Karpas-422 (cell line): ENCODE results near the gene NUP93. TPM values are rescaled to one million over a fixed set of nuclear protein-coding genes. Genes with fewer than 3 reads are reported as not detected.

Source experiments
- DNase-seq: peaks from one replicate; pipeline ENCODE4 v3.0.0-alpha.2; 2015
- H2AFZ ChIP-seq: fragments of 200-600 bp; sonication (generic); 2 replicates; pipeline ENCODE4 v1.6.1; 2014; ENCODE audit warnings: antibody characterized with exemption, low read length, mixed read lengths
- H3K27ac ChIP-seq: fragments of 200-600 bp; sonication (generic); 2 replicates; pipeline ENCODE4 v1.5.1; 2014; ENCODE audit warnings: mild to moderate bottlenecking, low read length, moderate library complexity
- H3K27me3 ChIP-seq: fragments of 200-600 bp; sonication (generic); 2 replicates; pipeline ENCODE4 v1.6.1; 2014; ENCODE audit warnings: low read length, mixed read lengths
- H3K36me3 ChIP-seq: fragments of 200-600 bp; sonication (generic); 2 replicates; pipeline ENCODE4 v1.6.1; 2014; ENCODE audit warnings: low read length, mixed read lengths; ENCODE audit not compliant: insufficient read depth
- H3K4me1 ChIP-seq: fragments of 200-600 bp; sonication (generic); 2 replicates; pipeline ENCODE4 v1.6.1; 2014; ENCODE audit warnings: mild to moderate bottlenecking, low read length, mixed read lengths
- H3K4me2 ChIP-seq: fragments of 200-600 bp; sonication (generic); 2 replicates; pipeline ENCODE4 v1.6.1; 2014; ENCODE audit warnings: low read length, low read depth, mild to moderate bottlenecking; ENCODE audit not compliant: poor library complexity, severe bottlenecking
- H3K4me3 ChIP-seq: fragments of 200-600 bp; sonication (generic); 2 replicates; pipeline ENCODE4 v1.5.1; 2014; ENCODE audit warnings: mild to moderate bottlenecking, antibody characterized with exemption, low read length, mixed read lengths
- H3K79me2 ChIP-seq: fragments of 200-600 bp; sonication (generic); 2 replicates; pipeline ENCODE4 v1.6.1; 2014; ENCODE audit warnings: mild to moderate bottlenecking, low read length, mixed read lengths
- H3K9ac ChIP-seq: fragments of 200-600 bp; sonication (generic); 2 replicates; pipeline ENCODE4 v1.6.0; 2014; ENCODE audit warnings: low read length
- H3K9me2 ChIP-seq: fragments of 200-600 bp; sonication (generic), shearing (Covaris generic); replicated peaks from 2 replicates; pipeline ENCODE4 v1.6.0; 2014; ENCODE audit warnings: mild to moderate bottlenecking, low read length, moderate library complexity; ENCODE audit not compliant: insufficient read depth
- H3K9me3 ChIP-seq: fragments of 300-700, 200-600 bp; sonication (generic); 2 replicates; pipeline ENCODE4 v1.6.1; 2014; ENCODE audit warnings: low read length, mixed read lengths
- H4K20me1 ChIP-seq: fragments of 200-600 bp; sonication (generic); 2 replicates; pipeline ENCODE4 v1.6.1; 2014; ENCODE audit warnings: mild to moderate bottlenecking, antibody characterized with exemption, low read length, low read depth; ENCODE audit not compliant: insufficient read depth
- total RNA-seq: library from RNA; depleted of rRNA; stranded (reverse); fragments of >200 nt; shearing (Covaris generic); gene quantifications from 2 replicates; pipeline ENCODE4 v1.2.3, GENCODE V29; 2014; ENCODE audit warnings: low replicate concordance

NUP93 gene
- total RNA-seq, 1 experiment from 2014 or later, result 116 TPM

GRCh38 chr16:56767024-56767423 is 37.1 kb downstream of the NUP93 start:
- peaks cover 79% of the 10 kb centered on the region for H3K79me2 ChIP-seq
- no peak overlapping the region for H3K27ac ChIP-seq
- no peaks in the 10 kb centered on the region for H3K9me3 ChIP-seq
- H3K27me3 ChIP-seq, result no peaks in the 10 kb centered on the region
- no peak for DNase-seq
- peaks cover 8% of the 10 kb centered on the region; the same call in 1 of the 2 replicates for H3K36me3 ChIP-seq
- no peaks in the 10 kb centered on the region for H4K20me1 ChIP-seq
- H3K4me1 ChIP-seq, result peaks cover 7% of the 10 kb centered on the region; the same call in 1 of the 2 replicates
- H3K9ac ChIP-seq, result no peak overlapping the region
- H2AFZ ChIP-seq, result no peak overlapping the region
- no peak overlapping the region for H3K4me2 ChIP-seq
- H3K9me2 ChIP-seq, result no peaks in the 10 kb centered on the region
- no peak overlapping the region for H3K4me3 ChIP-seq

DNA sequence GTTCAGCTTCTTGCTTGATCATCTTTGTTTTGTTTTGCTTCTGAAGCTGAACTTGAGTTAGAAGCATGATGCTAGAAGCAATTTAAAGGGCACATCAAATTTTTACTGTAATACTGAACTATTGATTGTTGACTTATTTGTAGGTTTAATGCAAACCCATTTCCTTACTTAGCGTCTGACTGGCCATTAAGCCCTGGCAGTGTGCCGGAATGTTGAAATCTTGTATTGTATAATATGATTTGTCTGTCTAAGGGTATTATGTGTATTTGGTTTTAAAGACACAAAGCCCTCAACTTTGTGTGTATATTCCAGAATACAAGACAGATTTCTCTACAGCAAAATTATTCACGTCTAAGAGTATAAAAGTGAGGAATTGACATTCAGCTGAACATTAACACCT is 39.7 kb downstream of the NUP93 start:
- no peak overlapping the region for H3K27ac ChIP-seq

DNA sequence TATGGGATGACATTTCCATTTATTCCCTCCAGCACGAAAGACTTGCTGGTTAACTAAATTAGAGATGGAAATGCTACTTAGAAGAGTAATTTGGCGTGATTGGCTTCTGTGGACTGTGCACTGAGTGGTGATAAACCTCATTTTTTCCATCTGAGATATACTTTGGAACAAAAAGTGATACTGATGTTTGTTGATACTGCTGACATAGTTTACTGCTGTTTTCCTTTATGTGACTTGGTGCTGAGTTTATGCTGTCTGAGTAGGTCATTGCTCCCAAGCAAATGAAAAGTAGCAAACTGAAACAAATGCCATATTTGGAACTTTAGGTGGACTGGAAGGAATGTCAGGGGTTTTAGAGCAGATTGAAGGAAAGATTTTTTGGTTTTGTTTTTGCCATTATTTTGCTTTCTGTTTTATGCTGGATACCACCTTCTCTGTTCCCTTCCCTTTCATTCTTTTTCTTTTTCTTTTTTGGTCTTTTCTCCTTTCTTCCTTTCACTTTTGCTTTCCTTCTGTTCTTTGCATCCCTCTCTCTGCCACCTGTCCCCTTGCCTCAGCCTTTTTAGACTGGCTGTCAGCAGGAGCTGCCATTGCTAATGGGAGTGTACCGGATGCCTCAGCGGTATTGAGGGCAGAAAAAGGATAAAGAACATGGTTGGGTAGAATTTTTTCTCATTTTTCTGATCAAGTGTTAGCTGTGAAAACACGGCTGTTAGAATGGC is 41.8 kb downstream of the NUP93 start:
- DNase-seq, result no peak
- Histone ChIP-seq H3K9me2 (no peaks in the 10 kb centered on the region), H3K27ac (no peak overlapping the region), H3K79me2 (peaks cover 87% of the 10 kb centered on the region), H4K20me1 (no peaks in the 10 kb centered on the region), H3K4me3 (no peak overlapping the region), H3K36me3 (no peaks in the 10 kb centered on the region), H3K9me3 (no peaks in the 10 kb centered on the region), H3K9ac (no peak overlapping the region), H3K4me2 (no peak overlapping the region), H2AFZ (no peak overlapping the region), H3K4me1 (peaks cover 14% of the 10 kb centered on the region), H3K27me3 (no peaks in the 10 kb centered on the region)

More for the DNA sequence above, 39.7 kb downstream of the NUP93 start:
- Histone ChIP-seq H4K20me1 (no peaks in the 10 kb centered on the region), H3K9ac (no peak overlapping the region), H3K79me2 (peaks cover 88% of the 10 kb centered on the region), H3K9me3 (no peaks in the 10 kb centered on the region), H3K4me3 (no peak overlapping the region), H3K36me3 (no peaks in the 10 kb centered on the region), H3K9me2 (no peaks in the 10 kb centered on the region), H3K4me1 (peaks cover 7% of the 10 kb centered on the region; the same call in 1 of the 2 replicates), H3K27me3 (no peaks in the 10 kb centered on the region), H2AFZ (no peak overlapping the region), H3K4me2 (no peak overlapping the region)
- no peak for DNase-seq

GRCh38 chr16:56773532-56773931 is 43.6 kb downstream of the NUP93 start:
- Histone ChIP-seq H3K9ac (no peak overlapping the region), H4K20me1 (no peaks in the 10 kb centered on the region), H3K27me3 (no peaks in the 10 kb centered on the region), H3K36me3 (no peaks in the 10 kb centered on the region), H3K4me2 (no peak overlapping the region), H3K9me2 (no peaks in the 10 kb centered on the region), H3K79me2 (peaks cover 95% of the 10 kb centered on the region), H3K4me1 (peaks cover 29% of the 10 kb centered on the region), H2AFZ (no peak overlapping the region), H3K27ac (no peak overlapping the region), H3K4me3 (no peak overlapping the region), H3K9me3 (no peaks in the 10 kb centered on the region)
- no peak for DNase-seq

DNA sequence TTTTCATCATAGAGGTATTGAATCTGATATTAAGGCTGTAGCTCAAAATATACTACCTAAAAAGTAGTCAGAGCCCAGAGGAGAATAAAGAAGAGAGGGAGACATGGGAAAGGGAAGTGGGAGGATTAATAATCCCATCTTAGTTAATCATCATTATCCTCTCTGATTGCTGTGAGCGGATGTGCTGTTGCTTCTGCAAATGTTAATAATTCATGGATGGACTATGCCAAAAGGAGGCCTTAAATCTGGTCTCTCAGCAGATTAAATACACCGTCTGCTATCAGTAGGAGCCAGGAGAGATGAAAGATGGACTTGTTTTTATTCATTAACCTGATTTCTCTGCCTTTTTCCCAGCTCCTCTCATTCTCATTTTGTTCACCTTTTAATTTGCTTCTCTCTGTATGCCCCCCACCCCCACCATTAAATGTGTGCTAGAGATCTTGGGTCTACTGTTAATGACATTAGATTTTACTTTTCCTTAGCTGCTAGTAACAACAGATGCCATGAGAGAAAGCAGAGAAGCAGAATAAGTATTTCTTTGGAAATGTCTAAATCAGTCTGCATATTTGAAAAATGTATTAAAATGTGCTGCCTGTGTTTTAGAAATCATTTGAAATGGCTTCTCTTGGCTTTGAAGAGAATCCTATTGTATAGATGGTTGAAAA is 44.2 kb downstream of the NUP93 start:
- no peaks in the 10 kb centered on the region for H3K36me3 ChIP-seq
- no peak overlapping the region for H3K4me2 ChIP-seq
- H3K27ac ChIP-seq, result no peak overlapping the region
- DNase-seq, result no peak
- peaks cover 35% of the 10 kb centered on the region for H3K4me1 ChIP-seq
- H4K20me1 ChIP-seq, result no peaks in the 10 kb centered on the region
- no peak overlapping the region for H3K4me3 ChIP-seq
- H3K79me2 ChIP-seq, result peaks cover 96% of the 10 kb centered on the region
- H3K27me3 ChIP-seq, result no peaks in the 10 kb centered on the region
- H3K9ac ChIP-seq, result no peak overlapping the region
- no peaks in the 10 kb centered on the region for H3K9me3 ChIP-seq
- H3K9me2 ChIP-seq, result no peaks in the 10 kb centered on the region
- H2AFZ ChIP-seq, result no peak overlapping the region

DNA sequence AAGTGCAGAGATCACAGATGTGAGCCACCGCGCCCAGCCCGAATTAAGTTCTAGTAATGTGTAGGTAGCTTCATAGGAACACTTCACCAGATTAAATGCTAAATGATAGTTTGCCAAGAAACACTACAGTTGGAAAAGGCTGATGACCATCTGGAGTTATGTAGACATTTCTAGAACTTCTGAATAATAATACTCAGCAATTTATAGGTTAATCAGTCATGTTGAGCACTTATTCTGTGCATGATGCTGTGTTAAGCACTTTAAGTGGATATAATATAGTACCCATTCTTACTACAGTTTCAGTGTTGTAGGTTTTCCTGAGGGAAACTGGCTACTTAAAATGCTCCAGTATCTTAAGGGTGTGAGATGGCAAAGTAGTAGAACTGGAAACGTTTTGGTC is 45.2 kb downstream of the NUP93 start:
- peaks cover 45% of the 10 kb centered on the region for H3K4me1 ChIP-seq

GRCh38 chr16:56776562-56776961 is 46.6 kb downstream of the NUP93 start:
- H3K36me3 ChIP-seq, result no peaks in the 10 kb centered on the region
- no peak overlapping the region for H3K4me2 ChIP-seq
- H3K4me1 ChIP-seq, result peaks cover 55% of the 10 kb centered on the region
- no peaks in the 10 kb centered on the region for H3K27me3 ChIP-seq
- peaks cover 97% of the 10 kb centered on the region for H3K79me2 ChIP-seq
- no peaks in the 10 kb centered on the region for H3K9me3 ChIP-seq
- DNase-seq, result no peak
- H4K20me1 ChIP-seq, result no peaks in the 10 kb centered on the region
- H3K27ac ChIP-seq, result no peak overlapping the region; the same call in 1 of the 2 replicates
- H3K9ac ChIP-seq, result no peak overlapping the region
- H2AFZ ChIP-seq, result no peak overlapping the region
- H3K4me3 ChIP-seq, result no peak overlapping the region
- H3K9me2 ChIP-seq, result no peaks in the 10 kb centered on the region

More for the DNA sequence above, 45.2 kb downstream of the NUP93 start:
- Histone ChIP-seq H3K9ac (no peak overlapping the region), H3K9me2 (no peaks in the 10 kb centered on the region), H4K20me1 (no peaks in the 10 kb centered on the region), H3K79me2 (peaks cover 97% of the 10 kb centered on the region), H3K27me3 (no peaks in the 10 kb centered on the region), H3K27ac (no peak overlapping the region), H2AFZ (no peak overlapping the region), H3K4me2 (no peak overlapping the region), H3K4me3 (no peak overlapping the region), H3K36me3 (no peaks in the 10 kb centered on the region), H3K9me3 (no peaks in the 10 kb centered on the region)
- no peak for DNase-seq

DNA sequence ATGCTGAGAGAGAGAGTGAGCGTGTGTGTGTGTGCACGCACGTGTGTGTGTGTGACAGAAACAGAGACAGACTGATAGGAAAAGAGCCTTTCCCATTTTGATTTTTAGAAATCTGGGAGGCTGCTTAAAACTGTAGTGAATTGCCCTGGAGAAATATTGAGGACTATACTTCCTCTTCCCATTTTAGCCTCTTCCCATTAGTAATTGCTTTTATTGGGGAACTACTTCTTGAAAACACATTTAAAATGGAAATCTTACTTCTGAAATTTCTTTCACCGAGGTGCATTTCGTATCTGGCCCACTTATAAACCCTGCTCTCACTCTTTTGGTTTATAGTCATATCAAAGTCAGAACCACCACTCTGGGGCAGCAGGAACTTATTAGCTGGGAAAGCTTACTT is 47.1 kb downstream of the NUP93 start:
- H3K9me2 ChIP-seq, result no peaks in the 10 kb centered on the region
- no peak overlapping the region; the same call in 1 of the 2 replicates for H3K27ac ChIP-seq
- no peaks in the 10 kb centered on the region for H4K20me1 ChIP-seq
- no peaks in the 10 kb centered on the region for H3K36me3 ChIP-seq
- H3K79me2 ChIP-seq, result peaks cover 97% of the 10 kb centered on the region
- H3K9ac ChIP-seq, result no peak overlapping the region
- H3K27me3 ChIP-seq, result no peaks in the 10 kb centered on the region
- H3K4me2 ChIP-seq, result no peak overlapping the region
- H3K4me1 ChIP-seq, result peaks cover 60% of the 10 kb centered on the region
- no peak overlapping the region for H3K4me3 ChIP-seq
- no peak overlapping the region for H2AFZ ChIP-seq
- DNase-seq, result no peak
- no peaks in the 10 kb centered on the region for H3K9me3 ChIP-seq
